Measurements from ENCODE around the gene ANKMY1. TPM values are rescaled to one million over a fixed set of nuclear protein-coding genes. Genes with fewer than 3 reads are reported as not detected.

Gene ANKMY1
- total RNA-seq, 1 donor from 2014 or later, result 28.5 TPM

- peaks cover 3% of the 10 kb centered on the region for H3K36me3 Mint-ChIP-seq (ENCODE audit: unreplicated experiment)
- TF ChIP-seq CTCF (IDR thresholded peaks at IDR 0.05), result peak; percentile 26
- H3K27ac Mint-ChIP-seq (ENCODE audit: unreplicated experiment), result no peak overlapping the region
- no peak for DNase-seq (ENCODE audit: extremely low spot score, unreplicated experiment)
- H3K4me3 Mint-ChIP-seq (ENCODE audit: unreplicated experiment), result no peak overlapping the region
- no peaks in the 10 kb centered on the region for H3K27me3 Mint-ChIP-seq (ENCODE audit: unreplicated experiment)
- H3K9me3 Mint-ChIP-seq (ENCODE audit: unreplicated experiment), result no peaks in the 10 kb centered on the region
- H3K4me1 Mint-ChIP-seq (ENCODE audit: unreplicated experiment), result peaks cover 27% of the 10 kb centered on the region
Observed at GRCh38 chr2:240556553-240557100, 1.2 kb downstream of the ANKMY1 start.

- H3K9me3 Mint-ChIP-seq (ENCODE audit: unreplicated experiment), result no peaks in the 10 kb centered on the region
- no peaks in the 10 kb centered on the region for H3K27me3 Mint-ChIP-seq (ENCODE audit: unreplicated experiment)
- no peak for TF ChIP-seq CTCF (IDR thresholded peaks at IDR 0.05)
- H3K36me3 Mint-ChIP-seq (ENCODE audit: unreplicated experiment), result peaks cover 11% of the 10 kb centered on the region
- H3K4me1 Mint-ChIP-seq (ENCODE audit: unreplicated experiment), result peaks cover 21% of the 10 kb centered on the region
- no peak overlapping the region for H3K27ac Mint-ChIP-seq (ENCODE audit: unreplicated experiment)
- H3K4me3 Mint-ChIP-seq (ENCODE audit: unreplicated experiment), result no peak overlapping the region
- DNase-seq (ENCODE audit: extremely low spot score, unreplicated experiment), result no peak
Observed at GRCh38 chr2:240555541-240556250, 2.1 kb downstream of the ANKMY1 start.

GRCh38 chr2:240554767-240555493 is 2.9 kb downstream of the ANKMY1 start:
- Mint-ChIP-seq H3K27me3 (ENCODE audit: unreplicated experiment) (no peaks in the 10 kb centered on the region), H3K27ac (ENCODE audit: unreplicated experiment) (no peak overlapping the region), H3K36me3 (ENCODE audit: unreplicated experiment) (peaks cover 13% of the 10 kb centered on the region), H3K9me3 (ENCODE audit: unreplicated experiment) (no peaks in the 10 kb centered on the region), H3K4me3 (ENCODE audit: unreplicated experiment) (no peak overlapping the region), H3K4me1 (ENCODE audit: unreplicated experiment) (peaks cover 20% of the 10 kb centered on the region)
- TF ChIP-seq CTCF (IDR thresholded peaks at IDR 0.05), result no peak
- no peak for DNase-seq (ENCODE audit: extremely low spot score, unreplicated experiment)

GRCh38 chr2:240553956-240554480 is 3.8 kb downstream of the ANKMY1 start:
- no peak for TF ChIP-seq CTCF (IDR thresholded peaks at IDR 0.05)
- no peak overlapping the region for H3K27ac Mint-ChIP-seq (ENCODE audit: unreplicated experiment)
- no peaks in the 10 kb centered on the region for H3K27me3 Mint-ChIP-seq (ENCODE audit: unreplicated experiment)
- H3K36me3 Mint-ChIP-seq (ENCODE audit: unreplicated experiment), result peaks cover 13% of the 10 kb centered on the region
- H3K4me3 Mint-ChIP-seq (ENCODE audit: unreplicated experiment), result no peak overlapping the region
- no peak for DNase-seq (ENCODE audit: extremely low spot score, unreplicated experiment)
- H3K9me3 Mint-ChIP-seq (ENCODE audit: unreplicated experiment), result no peaks in the 10 kb centered on the region
- peaks cover 12% of the 10 kb centered on the region for H3K4me1 Mint-ChIP-seq (ENCODE audit: unreplicated experiment)

- Mint-ChIP-seq H3K4me1 (ENCODE audit: unreplicated experiment) (peaks cover 4% of the 10 kb centered on the region), H3K27ac (ENCODE audit: unreplicated experiment) (no peak overlapping the region), H3K36me3 (ENCODE audit: unreplicated experiment) (peaks cover 15% of the 10 kb centered on the region), H3K9me3 (ENCODE audit: unreplicated experiment) (no peaks in the 10 kb centered on the region), H3K27me3 (ENCODE audit: unreplicated experiment) (no peaks in the 10 kb centered on the region), H3K4me3 (ENCODE audit: unreplicated experiment) (no peak overlapping the region)
- TF ChIP-seq CTCF (IDR thresholded peaks at IDR 0.05), result no peak
- DNase-seq (ENCODE audit: extremely low spot score, unreplicated experiment), result no peak
Observed at GRCh38 chr2:240551811-240552210, 6.0 kb downstream of the ANKMY1 start.

Measured in osteocyte (in vitro differentiated cells).